ENCODE measurements around the gene NFE2L2.

GRCh38 chr2:177190941-177191340 is 73.6 kb downstream of the NFE2L2 start:
- TF ChIP-seq CTCF (IDR thresholded peaks at IDR 0.05; ENCODE audit: low read length) (no peak), EZH2 (optimal IDR thresholded peaks at IDR 0.05; ENCODE audit: low read depth, low read length) (no peak), EZH2phosphoT487 (IDR thresholded peaks at IDR 0.05; ENCODE audit: low read length) (no peak)

Measured in MM.1S (cell line).